ENCODE data around the gene MMP11.

Gene MMP11

DNA sequence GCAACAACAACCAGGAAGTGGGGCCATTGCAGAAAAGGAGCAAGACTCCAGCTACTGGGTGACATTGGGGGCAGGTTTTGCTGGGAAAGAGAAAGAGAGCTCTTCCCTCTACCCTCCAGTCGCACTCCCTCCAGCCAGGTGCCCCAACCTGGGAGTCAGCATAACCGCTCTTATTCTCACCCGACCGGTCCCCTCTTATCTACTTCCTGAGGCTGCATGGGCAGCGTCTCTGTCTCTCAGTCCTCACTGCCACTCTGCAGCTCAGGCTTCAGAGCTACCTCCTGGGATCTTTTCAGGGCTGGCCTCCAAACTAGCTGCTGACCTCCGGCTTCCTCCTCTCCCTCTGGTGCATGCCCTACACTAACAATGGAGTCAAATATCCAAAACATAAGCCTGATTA, 26.9 kb upstream of the MMP11 start:
- in situ Hi-C loops (cut with HindIII; ENCODE audit: low sequenced_read_pairs): no loop called here
- no peak for DNase-seq (ENCODE audit: low read depth, low spot score)
- no peak overlapping the region for H3K4me3 ChIP-seq (ENCODE audit: low read depth, low read length)
- TF ChIP-seq, protein P1, sequence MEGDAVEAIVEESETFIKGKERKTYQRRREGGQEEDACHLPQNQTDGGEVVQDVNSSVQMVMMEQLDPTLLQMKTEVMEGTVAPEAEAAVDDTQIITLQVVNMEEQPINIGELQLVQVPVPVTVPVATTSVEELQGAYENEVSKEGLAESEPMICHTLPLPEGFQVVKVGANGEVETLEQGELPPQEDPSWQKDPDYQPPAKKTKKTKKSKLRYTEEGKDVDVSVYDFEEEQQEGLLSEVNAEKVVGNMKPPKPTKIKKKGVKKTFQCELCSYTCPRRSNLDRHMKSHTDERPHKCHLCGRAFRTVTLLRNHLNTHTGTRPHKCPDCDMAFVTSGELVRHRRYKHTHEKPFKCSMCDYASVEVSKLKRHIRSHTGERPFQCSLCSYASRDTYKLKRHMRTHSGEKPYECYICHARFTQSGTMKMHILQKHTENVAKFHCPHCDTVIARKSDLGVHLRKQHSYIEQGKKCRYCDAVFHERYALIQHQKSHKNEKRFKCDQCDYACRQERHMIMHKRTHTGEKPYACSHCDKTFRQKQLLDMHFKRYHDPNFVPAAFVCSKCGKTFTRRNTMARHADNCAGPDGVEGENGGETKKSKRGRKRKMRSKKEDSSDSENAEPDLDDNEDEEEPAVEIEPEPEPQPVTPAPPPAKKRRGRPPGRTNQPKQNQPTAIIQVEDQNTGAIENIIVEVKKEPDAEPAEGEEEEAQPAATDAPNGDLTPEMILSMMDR (IDR thresholded peaks at IDR 0.05; ENCODE audit: low read depth, low read length): no peak

DNA sequence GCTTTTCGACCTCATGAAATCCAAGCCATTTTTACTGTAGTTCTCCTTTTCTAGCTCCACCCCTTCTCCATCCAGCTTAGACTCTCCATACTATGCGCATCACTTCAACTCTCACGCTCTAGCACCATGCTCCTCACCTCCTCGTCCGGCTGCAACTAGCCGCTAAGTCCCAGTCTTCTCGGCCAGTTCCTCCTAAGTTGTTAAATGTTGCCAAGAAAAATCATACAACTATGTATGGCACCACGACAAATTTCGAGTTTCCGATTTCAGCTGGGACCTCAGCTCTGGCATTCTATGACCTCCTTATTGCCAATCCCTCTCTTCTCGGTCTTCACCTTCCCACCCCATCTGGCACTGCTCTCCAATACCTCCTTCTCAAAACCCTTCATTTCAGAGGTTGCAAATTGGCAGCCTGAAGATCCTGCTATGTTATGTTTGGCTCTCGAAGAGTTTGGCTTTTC, 22.8 kb upstream of the MMP11 start:
- DNase-seq (ENCODE audit: low read depth, low spot score): no peak
- in situ Hi-C loops (cut with HindIII; ENCODE audit: low sequenced_read_pairs): no loop called here
- TF ChIP-seq, protein P1 (IDR thresholded peaks at IDR 0.05; ENCODE audit: low read depth, low read length): no peak
- peak overlapping the region; percentile 78 for H3K4me3 ChIP-seq (ENCODE audit: low read depth, low read length)

DNA sequence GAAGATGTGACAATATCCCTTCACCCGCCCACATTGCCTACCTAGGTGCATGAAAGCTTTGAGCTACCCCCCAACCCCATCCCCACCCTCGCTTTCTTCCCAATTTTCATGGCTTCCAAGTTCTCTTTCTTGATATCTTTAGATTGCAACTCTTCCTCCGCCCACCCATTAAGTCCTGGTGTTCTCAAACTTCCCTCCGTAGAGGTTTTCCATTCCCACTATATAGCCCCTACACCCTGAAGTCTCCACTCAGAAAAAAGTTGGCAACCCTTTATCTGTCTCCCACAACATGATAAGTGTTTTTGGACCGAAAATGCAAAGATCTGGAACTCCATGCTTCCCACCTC, 22.3 kb upstream of the MMP11 start:
- TF ChIP-seq, protein P1 (IDR thresholded peaks at IDR 0.05; ENCODE audit: low read depth, low read length): no peak
- no peak for DNase-seq (ENCODE audit: low read depth, low spot score)
- H3K4me3 ChIP-seq (ENCODE audit: low read depth, low read length): peak overlapping the region; percentile 78
- in situ Hi-C loops (cut with HindIII; ENCODE audit: low sequenced_read_pairs): no loop called here

DNA sequence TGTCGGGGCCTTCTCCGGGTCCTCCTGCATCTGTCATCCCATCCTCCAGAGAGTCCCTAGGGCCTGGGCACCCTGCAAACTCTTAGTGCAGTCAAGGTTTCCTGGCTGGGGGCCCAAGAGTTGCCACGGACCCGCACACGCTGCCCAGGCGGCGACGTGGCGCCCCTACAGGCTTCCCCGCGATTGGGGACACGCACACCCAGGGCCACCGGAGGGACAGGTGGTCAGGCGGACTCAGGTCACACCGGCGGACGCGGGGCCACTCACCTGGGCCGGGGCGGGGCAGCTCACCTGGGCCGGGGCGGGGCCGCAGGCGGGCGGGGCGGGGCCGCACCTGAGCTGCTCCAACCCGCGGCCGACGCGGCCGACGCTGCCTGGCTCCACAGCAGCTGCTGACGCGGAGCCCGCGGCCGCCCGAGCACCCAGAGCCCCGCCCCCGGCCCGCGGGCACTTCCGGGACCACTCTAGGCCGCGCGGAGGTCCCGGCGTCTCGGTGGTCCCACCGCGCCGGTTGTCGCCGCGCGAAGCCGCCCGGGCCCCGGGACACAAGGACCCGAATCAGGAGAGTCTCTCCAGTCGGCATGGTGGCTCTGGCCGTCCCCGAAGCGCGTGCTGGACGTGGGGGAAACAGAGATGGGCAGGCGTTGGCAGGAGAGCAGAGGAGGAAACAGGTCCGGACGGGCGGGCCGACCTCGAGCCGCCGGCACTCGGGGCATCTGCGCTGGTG, 21.8 kb upstream of the MMP11 start, which contains the start of gene ZNF70:
Gene ZNF70 (minus strand): TSS at position 399 of the 727 bp plus-strand sequence. CDS start 5,972 bp downstream, outside the sequence.
- H3K4me3 ChIP-seq (ENCODE audit: low read depth, low read length): peak within 1 kb of the TSS; percentile 78
- in situ Hi-C loops (cut with HindIII; ENCODE audit: low sequenced_read_pairs): no loop called here
- peak; percentile 76 for DNase-seq (ENCODE audit: low read depth, low spot score)
- TF ChIP-seq, protein P1 (IDR thresholded peaks at IDR 0.05; ENCODE audit: low read depth, low read length): peak; percentile 29

DNA sequence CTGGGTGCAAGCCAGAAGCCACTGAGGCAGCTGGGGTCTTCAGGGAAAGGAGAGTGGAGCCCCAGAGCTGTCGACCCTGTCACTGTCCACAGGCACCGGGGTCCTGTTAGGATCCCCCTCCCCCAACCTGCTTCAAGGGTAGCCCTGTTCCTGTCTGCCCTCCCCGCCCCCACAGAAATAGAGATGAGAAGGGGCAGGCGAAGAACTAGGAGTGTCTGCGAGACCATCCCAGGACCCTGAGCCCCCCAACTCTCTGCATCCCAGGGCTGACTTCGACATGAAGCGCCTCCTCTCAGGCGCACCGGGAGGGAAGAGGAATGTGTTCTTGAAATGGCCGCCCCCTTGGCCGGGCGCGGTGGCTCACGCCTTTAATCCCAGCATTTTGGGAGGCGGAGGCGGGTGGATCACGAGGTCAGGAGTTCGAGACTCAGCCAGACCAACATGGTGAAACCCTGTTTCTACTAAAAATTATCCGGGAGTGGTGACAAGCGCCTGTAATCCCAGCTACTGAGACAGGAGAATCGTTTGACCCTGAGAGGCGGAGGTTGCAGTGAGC, 21.1 kb upstream of the MMP11 start:
- in situ Hi-C loops (cut with HindIII; ENCODE audit: low sequenced_read_pairs): no loop called here
- TF ChIP-seq, protein P1 (IDR thresholded peaks at IDR 0.05; ENCODE audit: low read depth, low read length): no peak
- peak overlapping the region; percentile 78 for H3K4me3 ChIP-seq (ENCODE audit: low read depth, low read length)
- DNase-seq (ENCODE audit: low read depth, low spot score): peak; percentile 16

DNA sequence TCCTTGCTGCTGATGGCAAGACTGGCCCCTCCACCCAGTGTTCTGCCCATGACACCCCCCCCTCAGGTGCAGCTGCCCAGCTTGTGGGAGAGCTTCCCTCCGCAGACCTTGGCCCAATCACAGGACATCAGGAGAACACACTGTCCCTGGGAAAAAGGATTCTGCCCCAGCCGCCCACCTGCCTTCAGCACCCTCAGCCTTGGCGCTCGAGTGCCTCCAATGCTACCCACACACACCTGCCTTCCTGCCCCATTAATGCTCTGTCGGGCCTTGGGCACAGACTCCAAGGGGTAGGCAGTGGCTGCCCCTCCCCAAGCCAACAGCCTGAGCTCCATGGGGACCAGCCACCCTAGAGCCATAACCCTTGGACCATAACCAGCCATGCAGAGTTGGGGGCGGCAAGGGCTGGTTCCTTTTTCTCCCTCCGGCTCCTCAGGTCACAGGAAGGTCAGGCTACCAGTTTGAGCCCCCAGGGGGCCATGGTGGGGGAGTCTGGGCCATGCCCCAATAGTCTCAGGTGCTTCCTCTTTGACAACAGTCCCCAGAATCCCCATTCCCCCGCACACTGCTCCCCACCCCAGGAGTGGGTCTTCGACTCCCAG, 20.5 kb upstream of the MMP11 start:
- no peak for DNase-seq (ENCODE audit: low read depth, low spot score)
- TF ChIP-seq, protein P1 (IDR thresholded peaks at IDR 0.05; ENCODE audit: low read depth, low read length): no peak
- H3K4me3 ChIP-seq (ENCODE audit: low read depth, low read length): no peak overlapping the region
- in situ Hi-C loops (cut with HindIII; ENCODE audit: low sequenced_read_pairs): no loop called here

Data from astrocyte of the spinal cord (primary cell).